ENCODE results near the gene BEST1. TPM values are rescaled to one million over a fixed set of nuclear protein-coding genes. Genes with fewer than 3 reads are reported as not detected.

Gene BEST1
- total and polyA plus RNA-seq, 2 of the 13 experiments (the other 11 are each of a cell fraction or from before 2014, with no cell fraction given): 0.09 to 0.65 TPM

GRCh38 chr11:61967116-61967923, 17.2 kb downstream of the BEST1 start, which contains the start of gene FTH1 (continued):
- TF ChIP-seq HDAC6 (IDR thresholded peaks at IDR 0.05; ENCODE audit: low read depth, low read length) (no peak), ONECUT2 (CRISPR knock-in tag; IDR thresholded peaks at IDR 0.05) (no peak), SOX5 (CRISPR knock-in tag; IDR thresholded peaks at IDR 0.05; ENCODE audit: borderline replicate concordance) (peak; percentile 20; the same call in 1 of the 2 replicates), PHB2 (IDR thresholded peaks at IDR 0.05; ENCODE audit: partially characterized antibody) (no peak), KAT7 (CRISPR knock-in tag; IDR thresholded peaks at IDR 0.05; ENCODE audit: borderline replicate concordance) (peak; percentile 37; the same call in 1 of the 2 replicates), ATF3 (CRISPR knock-in tag; IDR thresholded peaks at IDR 0.05) (peak; percentile 35; the same call in 1 of the 2 replicates), DZIP1 (CRISPR knock-in tag; IDR thresholded peaks at IDR 0.05) (no peak; the same call in 1 of the 2 replicates), ZNF235 (CRISPR knock-in tag; IDR thresholded peaks at IDR 0.05; ENCODE audit: borderline replicate concordance) (no peak), SETDB1 (CRISPR knock-in tag; IDR thresholded peaks at IDR 0.05; ENCODE audit: borderline replicate concordance) (no peak), ZIK1 (CRISPR knock-in tag; IDR thresholded peaks at IDR 0.05; ENCODE audit: borderline replicate concordance, low read depth) (no peak; the same call in 1 of the 2 replicates), AGO2 (optimal IDR thresholded peaks at IDR 0.05; ENCODE audit: low read depth, low read length) (peak; percentile 99), THAP9 (CRISPR knock-in tag; IDR thresholded peaks at IDR 0.05; ENCODE audit: borderline replicate concordance) (no peak), BATF2 (CRISPR knock-in tag; IDR thresholded peaks at IDR 0.05) (peak; percentile 77), EED (CRISPR knock-in tag; IDR thresholded peaks at IDR 0.05) (no peak), GTF3A (CRISPR knock-in tag; conservative IDR thresholded peaks at IDR 0.05) (no peak), RBM39 (IDR thresholded peaks at IDR 0.05; ENCODE audit: low read depth, low read length, poor library complexity, severe bottlenecking) (no peak), CCAR2 (optimal IDR thresholded peaks at IDR 0.05; ENCODE audit: low read depth, low read length) (no peak), ZNF766 (CRISPR knock-in tag; IDR thresholded peaks at IDR 0.05; ENCODE audit: borderline replicate concordance) (no peak; the same call in 1 of the 2 replicates), RBAK (CRISPR knock-in tag; IDR thresholded peaks at IDR 0.05) (no peak), KLF15 (CRISPR knock-in tag; IDR thresholded peaks at IDR 0.05; ENCODE audit: borderline replicate concordance) (no peak), YY1 (IDR thresholded peaks at IDR 0.05; ENCODE audit: insufficient read depth, insufficient replicate concordance, low read depth, low read length) (peak; percentile 73), ZNF776 (CRISPR knock-in tag; IDR thresholded peaks at IDR 0.05) (peak; percentile 68; the same call in 1 of the 2 replicates), MED13 (CRISPR knock-in tag; IDR thresholded peaks at IDR 0.05) (0 out of 2 replicates have a peak, but pooled peaks have one; percentile 27)
